Measurements from ENCODE around the gene CT45A8.
"Not testable (repeated sequence)": the region's sequence is repeated elsewhere in the genome, so short reads cannot be mapped to it uniquely, and the experiment has no call there.

CT45A8 gene

DNA sequence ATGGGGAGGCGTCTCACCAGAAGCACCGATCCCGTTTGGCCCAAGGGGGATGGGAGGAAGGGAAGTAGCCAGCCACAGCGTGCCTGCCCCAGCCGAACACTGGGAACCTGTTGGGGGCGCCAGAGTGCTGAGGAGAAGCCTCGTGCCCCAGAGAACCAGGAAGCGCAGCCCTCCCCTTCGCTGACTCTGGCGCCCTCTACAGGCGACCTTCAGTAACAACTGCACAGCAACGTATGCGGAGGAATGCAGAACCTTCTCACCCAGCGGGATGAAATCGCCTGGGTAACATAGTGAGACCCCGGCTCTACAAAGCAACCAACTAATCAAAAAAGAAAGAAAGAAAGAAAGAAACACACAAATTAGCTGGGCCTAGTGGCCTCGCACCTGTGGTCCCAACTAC lies 17.2 kb downstream of the CT45A8 start, which contains the start of gene CT45A7:
Gene CT45A7 (minus strand): TSS at position 101 of the 400 bp plus-strand sequence. CDS start 3,747 bp downstream, outside the sequence.
- not testable (repeated sequence) for H3K4me3 ChIP-seq (ENCODE audit: low read depth, low read length); H2AFZ ChIP-seq; H3K9ac ChIP-seq; H3K4me1 ChIP-seq; H3K36me3 ChIP-seq (ENCODE audit: control insufficient read depth, insufficient read depth, low read length); H3K27ac ChIP-seq; H3K27me3 ChIP-seq (ENCODE audit: control insufficient read depth, insufficient read depth, low read length); H3K79me2 ChIP-seq; H3K4me2 ChIP-seq (ENCODE audit: low read length); H3K9me3 ChIP-seq (ENCODE audit: control insufficient read depth, low read length)

DNA sequence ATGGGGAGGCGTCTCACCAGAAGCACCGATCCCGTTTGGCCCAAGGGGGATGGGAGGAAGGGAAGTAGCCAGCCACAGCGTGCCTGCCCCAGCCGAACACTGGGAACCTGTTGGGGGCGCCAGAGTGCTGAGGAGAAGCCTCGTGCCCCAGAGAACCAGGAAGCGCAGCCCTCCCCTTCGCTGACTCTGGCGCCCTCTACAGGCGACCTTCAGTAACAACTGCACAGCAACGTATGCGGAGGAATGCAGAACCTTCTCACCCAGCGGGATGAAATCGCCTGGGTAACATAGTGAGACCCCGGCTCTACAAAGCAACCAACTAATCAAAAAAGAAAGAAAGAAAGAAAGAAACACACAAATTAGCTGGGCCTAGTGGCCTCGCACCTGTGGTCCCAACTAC lies 34.4 kb downstream of the CT45A8 start, which contains the start of gene CT45A2:
Gene CT45A2 (minus strand): TSS at position 101 of the 400 bp plus-strand sequence. CDS start 3,747 bp downstream, outside the sequence.
- not testable (repeated sequence) for H3K4me1 ChIP-seq; H2AFZ ChIP-seq; H3K27ac ChIP-seq; H3K79me2 ChIP-seq; H3K9ac ChIP-seq; H3K4me2 ChIP-seq (ENCODE audit: low read length); H3K36me3 ChIP-seq (ENCODE audit: control insufficient read depth, insufficient read depth, low read length); H3K9me3 ChIP-seq (ENCODE audit: control insufficient read depth, low read length); H3K4me3 ChIP-seq (ENCODE audit: low read depth, low read length); H3K27me3 ChIP-seq (ENCODE audit: control insufficient read depth, insufficient read depth, low read length)

- not testable (repeated sequence) for H3K27ac ChIP-seq; H3K36me3 ChIP-seq (ENCODE audit: control insufficient read depth, insufficient read depth, low read length); H3K4me3 ChIP-seq (ENCODE audit: low read depth, low read length); H3K9me3 ChIP-seq (ENCODE audit: control insufficient read depth, low read length); H3K4me1 ChIP-seq; H3K9ac ChIP-seq; H3K79me2 ChIP-seq; H2AFZ ChIP-seq; H3K4me2 ChIP-seq (ENCODE audit: low read length); H3K27me3 ChIP-seq (ENCODE audit: control insufficient read depth, insufficient read depth, low read length)
These were observed 51.7 kb downstream of the CT45A8 start, which contains the start of gene CT45A6 for GRCh38 chrX:135802687-135803086. Gene CT45A6 (minus strand): TSS chrX:135802787. CDS start chrX:135798993, 3,794 bp downstream.
